ENCODE data around the gene SPON2.
A peak's percentile ranks its signal among the peaks of the same experiment; 100 is the strongest.

The SPON2 gene

GRCh38 chr4:1209821-1210220, 37.4 kb upstream of the SPON2 start:
- no peak for DNase-seq
- in situ Hi-C loops (cut with MboI; ENCODE audit: low pct_unique_long_range_greater_than_20kb, low sequenced_read_pairs): no loop called here

- in situ Hi-C loops (cut with MboI; ENCODE audit: low pct_unique_long_range_greater_than_20kb, low sequenced_read_pairs): no loop called here
- DNase-seq: no peak
These were observed 36.8 kb upstream of the SPON2 start for GRCh38 chr4:1208970-1209704.

- no peak for DNase-seq
- in situ Hi-C loops (cut with MboI; ENCODE audit: low pct_unique_long_range_greater_than_20kb, low sequenced_read_pairs): no loop called here
These were observed 36.0 kb upstream of the SPON2 start for GRCh38 chr4:1208266-1208961.

- DNase-seq: no peak
- in situ Hi-C loops (cut with MboI; ENCODE audit: low pct_unique_long_range_greater_than_20kb, low sequenced_read_pairs): no loop called here
These were observed 35.4 kb upstream of the SPON2 start for GRCh38 chr4:1207603-1208265.

GRCh38 chr4:1207157-1207470, 34.7 kb upstream of the SPON2 start:
- in situ Hi-C loops (cut with MboI; ENCODE audit: low pct_unique_long_range_greater_than_20kb, low sequenced_read_pairs): no loop called here
- no peak for DNase-seq

GRCh38 chr4:1206299-1207156, 34.1 kb upstream of the SPON2 start:
- in situ Hi-C loops (cut with MboI; ENCODE audit: low pct_unique_long_range_greater_than_20kb, low sequenced_read_pairs): no loop called here

GRCh38 chr4:1205586-1206298, 33.4 kb upstream of the SPON2 start:
- no peak for DNase-seq
- in situ Hi-C loops (cut with MboI; ENCODE audit: low pct_unique_long_range_greater_than_20kb, low sequenced_read_pairs): no loop called here

More at GRCh38 chr4:1206299-1207156, 34.1 kb upstream of the SPON2 start:
- no peak for DNase-seq

GRCh38 chr4:1204828-1205585, 32.6 kb upstream of the SPON2 start:
- DNase-seq: no peak
- in situ Hi-C loops (cut with MboI; ENCODE audit: low pct_unique_long_range_greater_than_20kb, low sequenced_read_pairs): no loop called here

- in situ Hi-C loops (cut with MboI; ENCODE audit: low pct_unique_long_range_greater_than_20kb, low sequenced_read_pairs): no loop called here
- no peak for DNase-seq
These were observed 32.0 kb upstream of the SPON2 start for GRCh38 chr4:1204286-1204827.

GRCh38 chr4:1203026-1203616, 30.7 kb upstream of the SPON2 start:
- DNase-seq: no peak
- in situ Hi-C loops (cut with MboI; ENCODE audit: low pct_unique_long_range_greater_than_20kb, low sequenced_read_pairs): no loop called here

- in situ Hi-C loops (cut with MboI; ENCODE audit: low pct_unique_long_range_greater_than_20kb, low sequenced_read_pairs): no loop called here
- DNase-seq: no peak
These were observed 30.2 kb upstream of the SPON2 start for GRCh38 chr4:1202526-1203011.

- DNase-seq: peak; percentile 37
- in situ Hi-C loops (cut with MboI; ENCODE audit: low pct_unique_long_range_greater_than_20kb, low sequenced_read_pairs): no loop called here
These were observed 29.6 kb upstream of the SPON2 start for GRCh38 chr4:1201851-1202525.

- in situ Hi-C loops (cut with MboI; ENCODE audit: low pct_unique_long_range_greater_than_20kb, low sequenced_read_pairs): no loop called here
- peak; percentile 12 for DNase-seq
These were observed 28.1 kb upstream of the SPON2 start for GRCh38 chr4:1200425-1201035.

- in situ Hi-C loops (cut with MboI; ENCODE audit: low pct_unique_long_range_greater_than_20kb, low sequenced_read_pairs): no loop called here
These were observed 27.4 kb upstream of the SPON2 start for GRCh38 chr4:1199556-1200331.

GRCh38 chr4:1198098-1198844, 25.9 kb upstream of the SPON2 start:
- DNase-seq: no peak
- in situ Hi-C loops (cut with MboI; ENCODE audit: low pct_unique_long_range_greater_than_20kb, low sequenced_read_pairs): no loop called here

More at GRCh38 chr4:1199556-1200331, 27.4 kb upstream of the SPON2 start:
- DNase-seq: no peak
